HG03045 (cell line): ENCODE results near the gene BRK1.
"Not testable (repeated sequence)": the region's sequence is repeated elsewhere in the genome, so short reads cannot be mapped to it uniquely, and the experiment has no call there.

Experiments
- ATAC-seq: cut with Tn5 transposase; IDR thresholded peaks from one replicate; pipeline ENCODE4 v1.9.1; 2021; ENCODE audit warnings: mild to moderate bottlenecking, moderate library complexity; ENCODE audit not compliant: unreplicated experiment

The BRK1 gene

DNA sequence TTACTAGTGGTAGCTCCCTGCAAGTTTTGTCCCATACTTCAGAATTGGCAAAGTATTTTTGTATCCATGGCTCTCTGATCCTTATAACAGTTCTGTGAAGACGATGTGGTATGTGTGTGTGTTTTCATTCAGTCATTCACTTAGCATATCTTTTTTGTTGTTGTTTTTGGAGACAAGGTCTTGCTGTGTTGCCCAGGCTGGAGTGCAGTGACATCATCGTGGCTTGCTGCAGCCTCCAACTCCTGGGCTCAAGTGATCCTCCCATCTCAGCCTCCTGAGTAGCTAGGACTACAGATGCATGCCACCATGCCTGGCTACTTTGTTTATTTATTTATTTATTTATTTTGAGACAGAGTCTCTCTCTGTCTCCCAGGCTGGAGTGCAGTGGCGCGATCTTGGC is 60.7 kb downstream of the BRK1 start:
- not testable (repeated sequence) for ATAC-seq
